ENCODE results near the gene HPS3.
"Not testable (repeated sequence)": the region's sequence is repeated elsewhere in the genome, so short reads cannot be mapped to it uniquely, and the experiment has no call there.

Gene HPS3, protein sequence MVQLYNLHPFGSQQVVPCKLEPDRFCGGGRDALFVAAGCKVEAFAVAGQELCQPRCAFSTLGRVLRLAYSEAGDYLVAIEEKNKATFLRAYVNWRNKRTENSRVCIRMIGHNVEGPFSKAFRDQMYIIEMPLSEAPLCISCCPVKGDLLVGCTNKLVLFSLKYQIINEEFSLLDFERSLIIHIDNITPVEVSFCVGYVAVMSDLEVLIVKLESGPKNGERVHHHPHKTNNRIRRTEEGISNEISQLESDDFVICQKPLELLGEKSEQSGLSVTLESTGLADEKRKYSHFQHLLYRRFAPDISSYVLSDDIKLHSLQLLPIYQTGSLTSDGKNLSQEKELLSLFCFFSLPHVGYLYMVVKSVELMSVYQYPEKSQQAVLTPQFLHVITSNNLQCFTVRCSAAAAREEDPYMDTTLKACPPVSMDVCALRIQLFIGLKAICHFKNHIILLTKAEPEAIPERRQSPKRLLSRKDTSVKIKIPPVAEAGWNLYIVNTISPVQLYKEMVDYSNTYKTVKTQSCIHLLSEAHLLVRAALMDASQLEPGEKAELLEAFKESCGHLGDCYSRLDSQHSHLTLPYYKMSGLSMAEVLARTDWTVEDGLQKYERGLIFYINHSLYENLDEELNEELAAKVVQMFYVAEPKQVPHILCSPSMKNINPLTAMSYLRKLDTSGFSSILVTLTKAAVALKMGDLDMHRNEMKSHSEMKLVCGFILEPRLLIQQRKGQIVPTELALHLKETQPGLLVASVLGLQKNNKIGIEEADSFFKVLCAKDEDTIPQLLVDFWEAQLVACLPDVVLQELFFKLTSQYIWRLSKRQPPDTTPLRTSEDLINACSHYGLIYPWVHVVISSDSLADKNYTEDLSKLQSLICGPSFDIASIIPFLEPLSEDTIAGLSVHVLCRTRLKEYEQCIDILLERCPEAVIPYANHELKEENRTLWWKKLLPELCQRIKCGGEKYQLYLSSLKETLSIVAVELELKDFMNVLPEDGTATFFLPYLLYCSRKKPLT

DNA sequence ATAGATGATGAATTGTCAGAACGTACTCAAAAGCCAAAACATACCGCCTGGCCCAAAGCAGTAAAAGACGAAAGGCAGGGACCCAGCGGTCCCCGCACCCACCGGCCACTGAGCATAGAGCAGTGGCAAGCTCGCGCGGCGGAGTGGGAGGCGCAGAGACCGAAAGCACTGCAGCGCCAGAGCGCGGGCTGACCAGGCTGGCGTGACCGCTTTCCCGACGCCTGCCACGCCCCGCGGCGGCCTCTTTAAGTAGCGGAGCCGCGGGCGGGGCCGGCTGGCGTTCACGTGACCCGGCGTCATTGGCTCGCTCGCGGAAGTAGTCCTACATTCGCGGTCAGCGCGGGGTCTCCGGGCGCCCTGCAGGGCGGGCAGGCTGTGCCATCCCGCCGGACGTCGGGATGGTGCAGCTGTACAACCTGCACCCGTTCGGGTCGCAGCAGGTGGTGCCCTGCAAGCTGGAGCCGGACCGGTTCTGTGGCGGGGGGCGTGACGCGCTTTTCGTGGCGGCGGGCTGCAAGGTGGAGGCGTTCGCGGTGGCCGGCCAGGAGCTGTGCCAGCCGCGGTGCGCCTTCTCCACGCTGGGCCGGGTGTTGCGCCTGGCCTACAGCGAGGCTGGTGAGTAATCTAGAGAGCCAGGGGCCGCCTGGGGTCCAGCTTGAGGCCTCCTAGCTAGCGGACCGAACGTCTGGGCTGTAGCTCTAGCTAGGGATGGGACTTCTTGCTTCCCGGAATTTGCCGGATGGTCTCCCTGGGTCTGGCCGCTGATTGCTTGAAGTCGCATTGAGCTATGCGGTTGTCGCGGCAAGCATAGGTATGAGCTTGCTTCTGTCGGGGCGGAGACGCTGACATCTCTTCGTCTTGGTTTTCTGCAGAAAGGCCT is at the start of gene HPS3:
TSS of gene HPS3 (plus strand) at position 313 of the 880 bp plus-strand sequence. CDS start at position 399, 86 bp downstream.
- peak; percentile 80 for DNase-seq (ENCODE audit: low read depth)

DNA sequence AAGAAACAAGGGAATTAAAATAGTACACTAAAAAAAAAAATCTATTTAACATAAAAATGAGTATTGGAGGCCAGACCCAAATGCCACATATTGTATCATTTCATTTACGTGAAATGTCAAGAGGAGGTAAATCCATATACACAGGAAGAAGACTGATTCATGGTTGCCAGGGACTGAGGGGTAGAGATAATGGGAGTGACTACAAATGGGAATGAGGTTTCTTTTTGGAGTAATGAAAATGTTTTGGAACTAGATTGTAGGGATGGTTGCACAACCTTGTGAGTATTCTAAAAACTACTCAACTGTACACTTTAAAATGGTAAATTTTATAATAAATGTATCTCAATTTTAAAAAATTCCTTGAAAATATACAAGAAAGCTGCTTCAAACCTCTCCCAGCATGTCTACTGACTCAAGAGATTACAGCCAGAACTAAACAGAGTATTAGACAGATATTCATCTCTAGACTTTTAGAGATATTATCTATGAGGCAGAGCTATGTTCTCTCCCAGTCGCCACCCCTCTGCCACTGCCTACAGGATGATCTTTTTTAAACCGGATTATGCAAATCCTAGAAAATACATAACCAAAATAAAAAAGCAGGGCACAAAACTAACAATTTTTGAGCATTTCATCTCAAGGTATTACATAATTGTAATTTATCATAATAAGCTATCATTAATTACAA is 49.3 kb upstream of the HPS3 start:
- DNase-seq (ENCODE audit: low read depth): peak; percentile 31

DNA sequence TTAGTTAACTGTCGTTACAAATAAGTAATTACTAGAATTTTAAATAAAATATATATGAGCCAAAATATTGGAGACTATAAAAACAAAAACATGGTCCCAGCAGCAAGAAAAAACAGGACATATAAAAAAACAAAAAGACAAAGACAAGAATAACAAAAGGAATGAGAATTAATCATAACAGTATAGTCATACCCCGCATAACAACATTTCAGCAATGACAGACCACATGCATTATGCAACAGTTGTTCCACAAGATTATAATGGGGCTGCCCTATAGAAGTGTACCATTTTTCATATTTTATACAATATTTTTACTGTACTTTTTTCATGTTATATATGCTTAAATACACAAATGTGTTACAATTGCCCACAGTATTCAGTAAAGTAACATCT is 48.7 kb upstream of the HPS3 start:
- DNase-seq (ENCODE audit: low read depth): peak; percentile 44

DNA sequence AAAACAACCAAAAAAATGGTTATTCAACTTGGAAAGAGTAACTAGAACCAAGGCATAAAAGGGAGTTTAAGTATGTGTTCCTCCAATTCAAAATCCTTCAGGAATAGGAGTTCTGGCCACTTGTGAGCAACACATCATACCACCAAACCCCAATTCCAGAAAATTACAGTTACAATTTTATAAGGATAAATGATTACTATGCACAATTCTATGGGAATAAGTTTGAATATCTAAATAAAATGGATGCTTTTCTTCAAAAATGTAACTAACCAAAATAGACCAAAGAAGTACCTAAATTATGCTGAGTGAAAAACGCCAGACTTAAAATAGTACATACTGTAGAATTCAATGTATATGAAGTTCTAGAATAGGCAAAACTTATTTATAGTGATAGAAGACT is 47.7 kb upstream of the HPS3 start:
- DNase-seq (ENCODE audit: low read depth): no peak

DNA sequence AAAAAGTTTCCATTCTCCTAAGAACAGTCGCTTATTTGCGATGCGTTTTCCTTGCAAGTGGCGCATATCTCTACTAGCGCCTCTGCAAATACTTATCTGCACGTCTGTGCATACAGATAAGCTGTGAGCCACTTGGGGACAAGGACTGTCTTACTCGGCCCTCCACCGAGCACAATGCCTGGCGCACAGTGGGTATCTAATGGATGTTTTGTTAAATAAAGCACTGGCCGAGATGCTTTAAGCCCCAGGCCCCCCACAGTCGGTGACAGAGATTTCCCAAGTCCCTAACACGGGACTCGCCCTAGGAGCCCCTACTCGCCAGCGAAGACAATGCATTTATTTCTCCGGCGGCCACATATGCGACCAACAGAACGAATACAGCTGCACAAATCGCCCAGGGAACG is 43.6 kb upstream of the HPS3 start:
- DNase-seq (ENCODE audit: low read depth): no peak

DNA sequence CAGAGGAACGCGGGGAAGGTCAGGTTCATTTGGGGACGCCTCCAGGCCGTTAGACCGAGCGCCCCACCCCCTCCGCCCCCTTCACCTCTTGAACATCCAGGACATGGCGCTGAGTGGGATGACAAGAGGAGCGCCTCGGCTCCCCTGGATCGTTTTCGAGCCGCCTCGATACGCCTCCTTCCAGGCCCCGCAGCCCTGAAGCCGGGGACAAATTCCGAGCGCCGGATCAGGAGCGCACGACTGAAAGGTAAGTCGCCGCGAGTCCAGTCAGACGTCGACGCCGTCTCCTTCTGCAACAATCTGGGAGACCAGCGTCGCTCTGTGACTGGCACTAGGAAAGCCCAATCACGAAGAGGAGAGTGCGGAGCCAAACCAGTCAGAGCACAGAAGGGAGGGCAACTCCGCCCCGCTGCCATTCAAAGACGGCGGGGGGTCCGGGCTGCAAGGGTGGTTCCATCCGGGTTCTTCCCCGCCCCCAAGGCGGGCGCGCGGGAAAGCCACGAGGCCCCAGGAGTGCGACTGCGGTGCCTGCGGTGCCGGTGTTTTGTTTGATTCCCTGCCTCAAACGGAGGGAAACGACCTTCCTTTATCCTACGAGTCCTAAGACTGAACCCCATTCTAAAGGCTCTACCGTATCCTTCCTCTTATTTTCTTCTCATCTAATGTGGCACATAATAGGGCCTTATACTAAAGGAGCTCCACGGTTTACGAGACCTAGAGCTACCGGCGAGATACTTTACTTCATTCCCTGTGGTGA is 43.0 kb upstream of the HPS3 start, which contains the start of gene HLTF:
TSS of gene HLTF (minus strand) at position 302 of the 757 bp plus-strand sequence. CDS start at position 105, 197 bp downstream.
- DNase-seq (ENCODE audit: low read depth): peak; percentile 97

DNA sequence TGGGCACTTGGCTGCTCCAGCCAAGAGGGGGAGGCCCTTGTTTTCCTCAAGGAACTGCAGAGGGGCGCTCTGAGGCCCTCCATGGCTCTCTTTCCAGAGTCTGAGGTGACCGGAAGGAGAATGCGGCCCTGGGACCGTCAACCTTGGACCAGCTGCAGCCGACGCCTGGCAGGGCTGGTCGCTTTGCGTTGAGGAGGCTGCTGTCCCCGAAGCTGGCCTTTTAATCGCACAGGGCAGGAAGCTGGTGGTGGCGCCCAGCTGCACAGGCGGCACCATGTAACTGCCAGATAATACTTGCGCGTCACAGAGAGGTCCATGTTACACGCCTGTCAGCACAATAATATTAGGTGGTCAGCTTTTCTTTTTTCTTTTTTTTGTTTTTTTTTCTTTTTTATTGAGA is 42.2 kb upstream of the HPS3 start:
- no peak for DNase-seq (ENCODE audit: low read depth)

DNA sequence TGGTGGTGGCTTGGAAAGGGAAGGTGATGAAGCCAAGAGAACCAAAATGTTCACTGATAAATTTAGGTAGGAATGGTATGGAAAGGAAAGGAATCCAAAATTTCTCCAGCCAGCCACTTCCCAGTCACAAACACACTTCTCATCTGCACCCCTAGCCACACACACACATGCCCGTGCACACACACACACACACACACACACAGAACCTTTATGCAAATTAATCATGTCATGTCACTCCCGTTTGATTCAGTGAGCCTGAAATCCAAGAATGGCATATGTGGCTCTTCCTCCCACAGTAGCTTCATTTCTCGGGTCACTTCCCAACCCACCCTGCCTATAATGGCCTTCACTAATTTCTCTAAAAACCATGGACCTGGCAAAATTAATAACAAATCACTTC is 40.0 kb upstream of the HPS3 start:
- DNase-seq (ENCODE audit: low read depth): no peak

DNA sequence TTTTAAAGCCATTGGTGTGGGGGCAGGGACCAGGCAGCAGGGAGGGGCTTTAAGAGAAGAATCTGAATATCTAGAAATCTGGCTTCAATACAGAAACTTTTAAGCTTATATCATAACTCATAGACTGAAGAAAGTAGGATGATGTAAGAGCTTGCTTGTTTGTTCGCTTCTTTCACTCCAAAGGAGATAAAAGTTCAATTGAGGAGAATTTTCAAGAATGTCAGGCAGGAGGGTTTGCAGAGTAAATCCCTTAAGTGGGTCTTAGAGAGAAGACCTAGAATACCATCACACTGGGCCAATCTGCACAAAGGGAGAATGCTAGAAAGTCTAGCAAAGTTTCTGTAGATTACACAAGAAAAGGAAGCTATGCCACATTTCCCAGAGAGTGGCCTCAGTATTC is 39.0 kb upstream of the HPS3 start:
- DNase-seq (ENCODE audit: low read depth): no peak

DNA sequence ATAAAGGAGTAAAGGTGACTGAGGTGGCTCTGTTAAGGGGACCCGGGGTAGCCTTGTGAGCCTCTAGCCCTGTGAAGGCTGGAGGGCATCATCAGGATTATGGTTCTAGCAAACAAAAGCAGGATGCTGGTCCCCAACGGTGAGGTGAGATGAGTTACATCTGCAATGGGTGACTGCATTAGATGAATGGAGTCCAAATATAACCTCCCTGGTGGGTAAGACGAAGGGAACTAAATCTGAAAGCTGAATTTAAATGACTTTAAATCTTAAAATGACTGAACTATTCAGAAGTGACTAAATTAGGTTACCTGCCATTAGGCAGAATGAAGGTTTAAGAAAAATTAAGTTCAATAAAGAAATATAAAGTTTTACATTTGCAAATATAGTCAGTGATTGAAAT is 38.5 kb upstream of the HPS3 start:
- DNase-seq (ENCODE audit: low read depth): no peak

DNA sequence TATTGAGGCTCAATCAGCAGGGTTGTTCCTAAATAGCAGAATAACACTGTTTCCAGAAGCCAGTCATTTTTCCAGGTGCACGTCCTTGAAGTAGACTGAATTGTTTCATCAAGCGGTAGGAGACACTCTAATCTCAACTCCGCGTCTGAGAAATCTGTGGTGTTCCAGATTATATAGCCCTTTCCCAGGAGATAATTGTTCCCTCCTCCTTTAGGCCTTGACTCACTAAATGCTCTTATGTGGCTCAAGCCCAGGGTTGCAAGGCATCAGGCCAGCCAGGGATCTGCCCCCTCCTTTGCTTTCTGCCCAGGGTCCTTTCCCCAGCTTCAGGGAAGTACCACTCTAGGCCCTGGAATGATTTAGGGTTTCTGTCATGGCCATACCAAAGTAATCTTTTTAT is 37.5 kb upstream of the HPS3 start:
- DNase-seq (ENCODE audit: low read depth): no peak

DNA sequence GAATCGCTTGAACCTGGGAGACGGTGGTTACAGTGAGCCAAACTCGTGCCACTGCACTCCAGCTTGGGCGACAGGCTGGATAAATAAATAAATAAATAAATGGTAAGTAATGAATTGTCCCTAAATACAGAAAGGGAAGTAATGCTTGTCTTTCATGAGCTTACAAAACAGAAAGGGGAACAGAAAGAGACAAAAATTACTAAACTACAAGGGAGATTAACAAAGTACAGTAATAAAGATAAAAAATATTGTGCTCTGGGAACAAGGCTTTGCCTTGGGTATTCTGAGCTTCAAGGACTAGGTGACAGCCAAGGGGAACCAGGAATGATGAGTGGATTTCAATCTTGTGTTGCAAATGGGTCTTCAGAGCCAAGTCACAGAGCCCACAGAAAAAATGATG is 34.0 kb upstream of the HPS3 start:
- DNase-seq (ENCODE audit: low read depth): no peak

DNA sequence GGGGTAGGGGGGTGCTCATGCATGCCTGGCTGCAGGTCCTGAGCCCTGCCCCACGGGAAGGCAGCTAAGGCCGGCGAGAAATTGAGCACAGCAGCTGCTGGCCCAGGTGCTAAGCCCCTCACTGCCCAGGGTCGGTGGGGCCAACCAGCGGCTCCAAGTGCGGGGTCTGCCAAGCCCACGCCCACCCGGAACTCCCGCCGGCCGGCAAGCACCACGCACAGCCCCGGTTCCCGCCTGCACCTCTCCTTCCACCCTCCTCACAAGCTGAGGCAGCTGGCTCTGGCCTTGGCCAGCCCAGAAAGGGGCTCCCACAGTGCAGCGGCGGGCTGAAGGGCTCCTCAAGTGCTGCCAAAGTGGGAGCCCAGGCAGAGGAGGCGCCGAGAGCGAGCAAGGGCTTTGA is 31.5 kb upstream of the HPS3 start:
- DNase-seq (ENCODE audit: low read depth): not testable (repeated sequence)

DNA sequence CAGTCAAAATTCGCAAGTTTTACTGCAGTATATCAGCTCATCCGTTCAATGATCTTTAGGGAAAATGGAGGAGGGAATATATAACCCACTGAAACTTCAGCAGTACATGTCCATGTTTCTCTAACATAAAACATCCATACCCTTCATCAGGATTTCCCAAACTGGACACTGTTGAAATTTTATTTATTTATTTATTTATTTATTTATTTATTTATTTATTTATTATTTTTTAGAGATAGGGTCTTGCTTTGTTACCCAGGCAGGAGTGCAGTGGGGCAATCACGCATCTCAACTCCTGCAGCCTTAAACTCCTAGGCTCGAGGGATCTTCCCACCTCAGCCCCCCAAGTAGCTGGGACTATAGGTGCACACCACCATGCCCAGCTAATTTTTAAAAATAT is 28.3 kb upstream of the HPS3 start:
- DNase-seq (ENCODE audit: low read depth): no peak

DNA sequence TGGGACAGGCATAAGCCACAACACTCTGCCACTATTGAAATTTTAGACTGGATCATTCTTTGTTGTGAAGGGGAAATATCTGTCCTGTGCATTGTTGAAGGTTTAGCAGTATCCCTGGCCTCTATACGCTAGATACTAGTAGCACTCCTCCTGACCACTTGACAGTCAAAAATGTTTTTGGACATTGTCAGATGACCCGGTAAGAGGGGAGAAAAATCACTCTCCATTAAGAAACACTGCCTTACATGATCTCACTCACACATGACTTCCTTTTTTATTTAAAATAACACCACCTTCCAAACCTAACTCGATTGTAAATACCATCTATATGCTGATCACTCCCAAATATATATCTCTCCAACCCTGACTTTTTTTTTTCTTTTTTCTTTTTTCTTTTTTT is 27.8 kb upstream of the HPS3 start:
- DNase-seq (ENCODE audit: low read depth): no peak

DNA sequence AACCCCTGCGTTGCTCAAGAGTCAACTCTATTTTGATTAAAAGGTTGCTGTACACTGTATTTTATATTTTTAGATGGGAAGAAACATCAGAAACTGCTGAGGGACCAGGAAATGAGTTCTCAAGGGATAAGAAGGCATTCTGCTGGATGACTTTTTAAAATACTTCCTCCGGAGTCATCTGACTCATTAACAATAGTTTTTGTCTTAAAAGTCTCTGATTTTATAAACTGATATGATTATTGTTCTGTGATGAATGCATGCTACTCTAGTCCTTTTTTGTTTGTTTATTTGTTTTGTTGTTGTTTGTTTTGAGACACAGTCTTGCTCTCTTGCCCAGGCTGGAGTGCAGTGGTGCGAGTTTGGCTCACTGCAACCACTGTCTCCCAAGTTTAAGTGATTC is 25.0 kb upstream of the HPS3 start:
- DNase-seq (ENCODE audit: low read depth): no peak

DNA sequence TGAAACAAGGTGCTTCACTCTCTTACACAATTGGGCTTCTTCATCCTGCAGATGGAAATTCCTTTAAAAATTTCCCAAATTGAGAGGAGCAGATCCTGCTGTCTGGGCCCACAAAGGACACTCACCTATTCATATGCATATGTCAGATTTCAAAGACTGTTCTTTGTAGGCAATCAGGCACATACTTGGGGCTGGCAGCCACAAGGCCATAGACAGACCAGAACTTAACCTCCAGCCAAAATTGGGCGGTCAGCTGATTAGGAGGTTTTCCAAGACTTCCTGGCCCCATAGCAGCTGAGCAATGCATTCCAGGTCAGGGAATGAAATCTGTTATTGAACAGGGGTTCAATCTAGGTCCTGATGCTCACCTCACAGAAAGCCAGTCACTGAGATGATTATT is 15.0 kb upstream of the HPS3 start:
- no peak for DNase-seq (ENCODE audit: low read depth)

DNA sequence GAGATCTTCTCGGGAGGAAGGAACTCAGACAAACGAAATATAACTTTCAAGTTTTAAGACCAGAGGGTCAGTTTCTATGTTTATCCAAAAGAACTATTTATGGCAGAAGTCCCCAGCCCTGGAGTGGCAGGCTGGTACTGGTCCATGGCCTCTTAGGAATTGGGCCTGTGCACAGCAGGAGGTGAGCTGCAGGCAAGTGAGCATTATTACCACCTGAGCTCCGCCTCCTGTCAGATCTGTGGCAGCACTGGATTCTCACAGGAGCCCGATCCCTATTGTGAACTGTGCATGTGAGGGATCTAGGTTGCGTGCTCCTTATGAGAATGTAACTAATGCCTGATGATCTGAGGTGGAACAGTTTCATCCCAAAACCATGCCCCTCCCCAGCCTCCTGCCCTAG is 14.3 kb upstream of the HPS3 start:
- DNase-seq (ENCODE audit: low read depth): no peak

DNA sequence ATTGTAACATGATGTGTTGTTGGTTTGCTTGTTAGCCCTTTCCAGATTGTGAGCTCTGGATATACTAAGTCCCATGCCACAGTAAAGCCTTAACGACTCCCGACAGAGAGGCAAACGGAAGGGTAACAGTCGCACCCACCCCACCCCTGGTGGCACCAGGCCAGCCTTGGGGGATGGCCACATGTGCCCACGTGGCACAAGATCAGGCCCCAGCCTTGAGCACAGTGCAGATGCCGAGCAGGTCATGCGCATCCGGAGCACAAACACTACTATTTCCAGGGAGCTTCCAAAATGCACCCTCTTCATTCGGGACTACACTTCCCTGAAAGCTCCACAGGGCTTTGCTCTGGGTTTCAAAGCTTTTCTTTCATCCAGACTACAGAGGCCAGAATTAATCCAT is 10.7 kb upstream of the HPS3 start:
- no peak for DNase-seq (ENCODE audit: low read depth)

DNA sequence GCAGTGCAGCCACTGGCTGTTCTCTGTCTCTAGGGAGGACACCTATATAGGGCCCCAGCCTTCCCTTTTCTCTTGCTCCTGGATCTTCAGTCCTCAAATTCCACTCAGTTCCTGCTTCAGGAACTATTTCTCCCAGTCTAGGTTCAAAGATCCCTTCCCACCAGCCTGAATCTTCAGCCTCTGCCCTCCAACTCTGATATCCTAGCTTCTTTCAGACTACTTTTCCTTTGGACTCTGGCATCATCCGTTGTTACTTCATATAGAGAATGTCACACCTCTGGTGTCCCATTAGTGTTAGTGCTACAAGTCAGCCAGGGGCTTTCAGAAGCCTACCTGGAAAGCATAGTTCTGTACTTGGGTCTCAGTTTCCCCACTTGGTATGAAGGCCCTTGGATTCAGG is 10.0 kb upstream of the HPS3 start:
- no peak for DNase-seq (ENCODE audit: low read depth)
